Activated naive CD4-positive, alpha-beta T cell treated with anti-CD3 and anti-CD28 coated beads, Interleukin-2, amount 10 ng/mL, durations not matched to agents 7 days and 5 days (primary cell): ENCODE data around the gene MAEA.
A peak's percentile ranks its signal among the peaks of the same experiment; 100 is the strongest.

Experiments
- CTCF ChIA-PET: fragments of 350-600 bp; sonication (Branson Sonifier 250); formaldehyde crosslinking; loops from one replicate; lab custom pipeline; 2021; ENCODE audit warnings: antibody characterized with exemption; lab: Charles Lee
- DNase-seq: peaks from one replicate; pipeline ENCODE4 v3.0.0-alpha.2; 2020
- H3K27ac Mint-ChIP-seq: one replicate; pipeline ENCODE4 v1.8.0; 2021; ENCODE audit warnings: mild to moderate bottlenecking, moderate library complexity, mixed read lengths
- H3K27me3 Mint-ChIP-seq: one replicate; pipeline ENCODE4 v1.8.0; 2021; ENCODE audit warnings: mild to moderate bottlenecking, mixed read lengths
- H3K36me3 Mint-ChIP-seq: one replicate; pipeline ENCODE4 v1.8.0; 2021; ENCODE audit warnings: mixed read lengths
- H3K4me1 Mint-ChIP-seq: one replicate; pipeline ENCODE4 v1.8.0; 2021; ENCODE audit warnings: mixed read lengths
- H3K4me3 Mint-ChIP-seq: one replicate; pipeline ENCODE4 v1.8.0; 2021; ENCODE audit warnings: mild to moderate bottlenecking, moderate library complexity, mixed read lengths
- H3K9me3 Mint-ChIP-seq: one replicate; pipeline ENCODE4 v1.8.0; 2021; ENCODE audit warnings: mixed read lengths

Gene MAEA

DNA sequence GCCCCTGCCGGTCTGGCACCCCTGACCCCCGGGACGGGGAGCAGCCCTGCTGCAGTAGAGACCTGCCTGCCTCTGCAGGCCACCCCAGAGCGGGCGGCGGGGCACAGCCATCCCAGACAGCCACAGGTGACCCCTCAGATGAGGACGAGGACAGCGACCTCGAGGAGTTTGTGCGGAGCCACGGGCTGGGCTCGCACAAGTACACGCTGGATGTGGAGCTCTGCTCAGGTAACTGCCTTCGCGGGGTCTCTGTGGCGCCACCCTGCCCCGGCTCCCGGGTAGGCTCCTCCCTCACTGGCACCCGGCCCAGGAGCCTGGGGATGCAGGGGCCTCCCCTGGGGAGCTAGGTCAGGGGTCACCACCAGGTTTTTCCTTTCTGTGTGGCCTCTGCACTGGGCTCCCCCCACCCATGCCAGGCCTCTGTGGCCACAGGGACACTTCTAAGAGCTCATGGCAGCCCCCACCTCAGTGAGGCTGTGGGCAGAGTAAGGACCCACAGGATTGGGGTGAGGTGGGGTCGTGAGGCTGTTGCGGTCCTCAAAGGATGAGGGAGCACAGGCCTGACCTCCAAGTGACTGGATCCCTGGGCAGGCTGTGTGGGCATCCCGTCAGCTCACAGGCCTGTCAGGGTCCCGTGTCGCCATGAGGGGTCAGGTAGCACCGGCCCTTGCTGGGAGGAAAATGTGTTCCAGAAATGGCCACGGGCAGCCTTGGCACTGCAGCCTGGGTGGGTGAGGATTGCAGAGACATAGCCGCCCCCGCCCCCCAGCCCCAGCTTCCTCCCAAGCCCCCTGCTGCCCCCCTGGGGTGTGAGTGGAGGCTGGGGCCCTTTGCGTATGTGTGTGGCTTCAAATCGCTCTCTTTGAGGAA lies 63.7 kb downstream of the MAEA start:
- H3K9me3 Mint-ChIP-seq, result no peaks in the 10 kb centered on the region

DNA sequence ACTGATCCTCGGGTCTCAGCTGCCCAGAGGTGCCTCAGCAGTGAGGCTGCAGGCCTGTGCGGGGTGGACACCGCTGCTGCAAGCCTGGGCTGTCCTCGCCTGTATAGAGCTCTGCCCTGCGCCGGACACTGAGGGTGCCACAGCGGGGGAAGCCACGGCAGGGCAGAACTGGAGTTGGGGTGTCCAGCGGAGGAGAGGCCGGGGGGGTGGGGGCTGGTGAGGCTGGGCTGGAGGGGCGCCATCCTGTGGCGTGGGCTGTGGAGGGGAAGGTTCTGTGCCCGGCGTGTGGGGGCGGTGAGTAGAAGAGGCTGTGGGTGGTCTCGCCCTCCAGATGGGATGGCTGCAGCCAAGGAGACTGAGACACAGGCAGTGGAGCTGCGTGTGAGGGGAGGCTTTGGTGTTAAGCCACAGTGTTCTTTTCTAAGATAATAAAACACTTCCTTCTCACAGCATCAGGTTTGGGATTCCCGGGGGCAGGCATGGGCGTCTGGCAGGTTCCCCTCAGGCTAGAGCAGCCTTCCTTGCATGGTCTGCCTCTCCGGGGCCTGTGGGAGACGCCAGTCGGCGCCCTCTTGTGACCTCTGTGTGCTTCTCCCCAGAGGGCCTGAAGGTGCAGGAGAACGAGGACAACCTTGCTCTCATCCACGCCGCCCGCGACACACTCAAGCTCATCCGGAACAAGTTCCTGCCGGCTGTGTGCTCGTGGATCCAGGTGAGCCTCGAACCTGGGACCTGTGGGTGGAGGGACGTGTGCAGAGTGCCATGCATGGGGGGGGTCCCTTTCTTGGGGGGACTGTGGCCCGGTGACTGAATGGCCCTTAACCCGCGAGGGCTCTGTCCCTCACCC lies 64.7 kb downstream of the MAEA start:
- CTCF ChIA-PET, result interaction anchor here (1.1 to 3.6 kb wide), 5 partner anchors 11 to 275 kb away, joined by 3 to 17 read pairs (median 6); no protein-coding TSS in a partner anchor
- Mint-ChIP-seq H3K27me3 (no peaks in the 10 kb centered on the region), H3K4me1 (peaks cover 17% of the 10 kb centered on the region), H3K4me3 (no peak overlapping the region), H3K36me3 (peaks cover 6% of the 10 kb centered on the region), H3K27ac (no peak overlapping the region), H3K9me3 (no peaks in the 10 kb centered on the region)
- DNase-seq, result no peak

More for the DNA sequence above, 63.7 kb downstream of the MAEA start:
- H3K27ac Mint-ChIP-seq, result no peak overlapping the region
- H3K27me3 Mint-ChIP-seq, result no peaks in the 10 kb centered on the region
- CTCF ChIA-PET, result interaction anchor here (1.0 to 3.6 kb wide), 8 partner anchors 12 to 279 kb away, joined by 3 to 17 read pairs (median 6); no protein-coding TSS in a partner anchor
- H3K4me1 Mint-ChIP-seq, result peaks cover 25% of the 10 kb centered on the region
- no peak for DNase-seq
- peaks cover 6% of the 10 kb centered on the region for H3K36me3 Mint-ChIP-seq
- no peak overlapping the region for H3K4me3 Mint-ChIP-seq

DNA sequence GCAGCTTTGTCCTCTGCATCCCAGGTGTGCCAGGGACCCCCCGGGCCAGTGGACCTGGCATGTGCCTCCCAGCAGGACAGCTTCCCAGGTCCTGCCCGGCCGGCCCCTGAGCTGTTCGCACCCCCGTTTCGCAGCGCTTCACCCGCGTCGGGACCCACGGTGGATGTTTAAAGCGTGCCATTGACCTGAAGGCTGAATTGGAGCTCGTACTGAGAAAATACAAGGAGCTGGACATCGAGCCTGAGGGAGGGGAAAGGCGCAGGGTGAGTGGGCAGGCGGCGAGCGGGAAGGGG lies 65.2 kb downstream of the MAEA start:
- H3K36me3 Mint-ChIP-seq, result peaks cover 6% of the 10 kb centered on the region
- DNase-seq, result no peak

DNA sequence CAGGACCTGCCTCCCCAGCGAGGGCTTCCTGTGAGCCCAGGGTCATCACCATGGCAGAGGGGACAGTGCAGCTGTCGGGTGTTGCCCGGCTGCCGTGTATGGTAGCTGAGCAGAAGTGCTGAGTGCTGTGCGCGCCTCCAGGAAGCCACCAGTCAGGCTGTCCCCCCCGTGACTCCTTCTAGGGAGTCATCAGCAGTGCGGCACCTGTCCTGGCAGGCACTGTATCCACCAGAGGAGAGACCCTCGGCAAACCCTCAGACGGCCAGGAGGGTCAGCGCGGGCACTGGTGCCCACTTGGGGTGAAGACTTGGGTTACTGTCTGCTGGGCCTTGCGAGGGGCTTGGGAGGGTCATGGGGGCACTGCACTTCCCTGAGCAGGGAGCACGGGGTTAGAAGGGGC lies 65.7 kb downstream of the MAEA start:
- Mint-ChIP-seq H3K4me3 (no peak overlapping the region), H3K27ac (no peak overlapping the region), H3K9me3 (no peaks in the 10 kb centered on the region), H3K4me1 (peaks cover 12% of the 10 kb centered on the region), H3K27me3 (no peaks in the 10 kb centered on the region), H3K36me3 (peaks cover 5% of the 10 kb centered on the region)
- CTCF ChIA-PET, result interaction anchor here (0.6 to 3.6 kb wide), 10 partner anchors 13 to 613 kb away, joined by 3 to 17 read pairs (median 4); partner anchors contain the start of gene MAEA
- DNase-seq, result no peak

More for the DNA sequence above, 65.2 kb downstream of the MAEA start:
- H3K27me3 Mint-ChIP-seq, result no peaks in the 10 kb centered on the region
- no peak overlapping the region for H3K4me3 Mint-ChIP-seq
- no peak overlapping the region for H3K27ac Mint-ChIP-seq
- CTCF ChIA-PET, result interaction anchor here (1.5 to 3.6 kb wide), 6 partner anchors 171 to 613 kb away, joined by 3 to 17 read pairs (median 6); no protein-coding TSS in a partner anchor
- peaks cover 14% of the 10 kb centered on the region for H3K4me1 Mint-ChIP-seq
- H3K9me3 Mint-ChIP-seq, result no peaks in the 10 kb centered on the region

DNA sequence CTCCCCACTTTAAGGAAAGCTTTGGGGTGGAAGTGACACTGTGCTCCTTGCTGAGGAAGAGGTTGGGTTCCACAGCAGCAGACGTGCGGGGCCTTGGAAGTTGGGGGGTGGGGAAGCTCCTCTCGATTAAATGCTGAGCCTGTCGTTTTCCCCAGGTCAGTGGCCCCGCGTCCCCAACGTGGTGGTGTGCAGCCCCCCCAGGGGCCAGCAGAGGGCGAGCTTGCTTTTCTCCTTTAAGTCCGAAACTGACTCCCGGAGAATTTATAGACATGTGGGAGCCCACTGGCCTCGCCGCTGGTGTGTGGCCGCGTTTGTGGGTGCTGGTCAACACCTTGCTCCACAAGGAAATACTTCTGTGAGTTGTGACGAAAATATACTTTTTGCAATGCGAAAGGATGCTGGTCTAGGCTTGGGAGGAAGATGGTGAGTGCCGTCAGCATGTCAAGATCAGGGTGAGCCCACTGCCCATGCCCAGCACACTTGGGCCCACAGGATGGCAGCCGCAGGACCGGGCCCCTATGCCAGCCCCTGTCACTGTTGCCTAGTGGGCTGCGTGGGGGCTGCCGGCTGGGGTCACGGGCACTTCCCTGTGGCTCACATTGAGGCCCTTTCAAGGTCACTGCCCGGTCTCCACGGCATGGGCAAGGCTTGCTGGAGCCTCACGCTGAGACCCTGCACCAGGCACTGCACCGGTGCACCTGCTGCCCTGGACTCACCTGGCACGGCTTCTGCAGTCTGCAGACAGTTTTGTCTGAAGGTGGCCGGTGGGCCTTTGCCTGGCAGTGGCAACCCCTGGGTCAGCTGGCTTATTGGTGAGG lies 66.7 kb downstream of the MAEA start:
- H3K4me1 Mint-ChIP-seq, result peaks cover 6% of the 10 kb centered on the region
- H3K4me3 Mint-ChIP-seq, result no peak overlapping the region
- H3K27ac Mint-ChIP-seq, result no peak overlapping the region
- H3K36me3 Mint-ChIP-seq, result peaks cover 4% of the 10 kb centered on the region
- peak; percentile 56 for DNase-seq
- no peaks in the 10 kb centered on the region for H3K27me3 Mint-ChIP-seq
- H3K9me3 Mint-ChIP-seq, result no peaks in the 10 kb centered on the region
- CTCF ChIA-PET, result interaction anchor here (0.6 to 1.5 kb wide), 12 partner anchors 9 to 614 kb away, joined by 3 to 6 read pairs (median 4); partner anchors contain the start of gene MAEA

DNA sequence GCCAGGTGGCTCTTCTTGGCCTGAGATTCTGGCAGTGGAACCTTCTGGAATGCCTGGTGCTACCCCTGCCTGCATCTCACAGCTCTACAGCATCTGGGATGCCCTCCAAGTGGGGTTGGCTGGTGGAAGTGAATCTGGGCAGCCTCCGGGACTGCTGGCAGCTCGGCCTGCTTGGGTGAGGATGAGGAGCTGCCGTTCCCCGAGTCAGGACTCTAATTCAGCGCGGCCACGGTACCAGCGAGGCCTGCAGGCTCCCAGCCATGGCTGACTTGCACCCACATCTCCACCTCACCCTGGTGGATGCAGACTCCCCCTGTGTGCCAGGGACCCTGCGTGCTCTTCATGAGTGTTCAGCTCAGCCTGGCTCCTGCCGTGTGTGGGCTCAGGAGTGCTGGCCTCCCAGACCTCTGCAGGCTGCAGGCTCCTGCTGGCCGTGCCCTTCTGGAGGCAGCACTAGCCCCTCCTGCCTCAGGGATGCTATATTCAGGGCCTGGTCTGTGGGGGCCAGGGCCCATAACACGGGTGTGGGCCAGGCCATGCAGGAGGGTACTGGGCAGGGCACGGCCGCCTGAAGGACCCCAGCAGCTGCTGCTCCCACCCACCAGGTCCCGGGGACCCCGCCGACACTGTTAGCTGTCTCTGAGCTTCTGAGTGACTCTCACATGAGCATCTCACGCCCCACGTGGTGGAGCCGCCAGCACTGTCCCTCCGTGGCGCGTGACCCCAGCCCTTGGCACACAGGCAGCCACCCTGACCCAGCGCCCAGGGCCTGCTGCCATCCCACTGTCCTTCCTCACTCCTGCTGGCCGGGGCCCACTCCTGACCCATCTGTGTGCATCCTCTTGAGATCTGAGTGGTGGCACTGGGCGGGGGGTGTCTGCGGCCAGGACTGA lies 67.9 kb downstream of the MAEA start:
- Mint-ChIP-seq H3K4me1 (no peaks in the 10 kb centered on the region), H3K36me3 (no peaks in the 10 kb centered on the region), H3K27me3 (no peaks in the 10 kb centered on the region), H3K4me3 (no peak overlapping the region), H3K27ac (no peak overlapping the region), H3K9me3 (no peaks in the 10 kb centered on the region)
- no peak for DNase-seq
- CTCF ChIA-PET, result interaction anchor here (0.5 to 1.2 kb wide), 2 partner anchors 9 to 272 kb away, joined by 3 read pairs; no protein-coding TSS in a partner anchor

DNA sequence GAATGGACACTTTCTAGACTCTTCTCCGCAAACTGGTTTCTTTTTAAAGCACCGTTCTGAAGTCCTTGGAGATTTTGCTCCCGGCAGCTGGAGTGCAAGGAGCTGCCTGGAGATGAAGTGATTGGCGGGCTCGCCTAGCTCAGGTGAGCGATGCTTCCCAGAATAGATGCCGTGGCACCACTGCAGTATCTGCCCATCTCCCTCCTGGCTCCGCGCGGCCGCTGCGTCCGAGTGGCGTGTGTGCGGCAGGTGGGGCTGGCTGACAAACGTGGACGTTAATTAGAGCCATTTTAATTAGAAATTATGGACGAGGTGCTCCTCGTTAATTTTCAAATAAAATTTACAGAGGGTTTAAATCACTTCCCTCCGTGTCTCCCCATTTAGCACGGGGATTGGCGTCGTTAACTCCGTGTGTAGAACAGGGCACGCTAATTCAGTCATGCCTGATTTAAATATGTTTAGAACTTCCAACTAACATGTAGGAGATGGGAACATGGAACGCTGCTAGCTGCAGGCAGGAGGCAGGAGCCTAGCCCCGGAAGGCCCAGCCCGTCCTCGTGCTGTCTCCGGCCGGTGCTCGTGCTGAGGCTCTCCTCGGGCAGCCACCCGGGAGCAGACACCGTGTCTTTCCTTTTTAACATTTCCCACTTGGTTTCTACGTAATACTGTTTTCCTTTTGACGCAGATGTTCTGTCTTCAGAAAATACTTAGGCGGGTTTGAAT lies 68.9 kb downstream of the MAEA start:
- no peak overlapping the region for H3K4me3 Mint-ChIP-seq
- no peaks in the 10 kb centered on the region for H3K9me3 Mint-ChIP-seq
- H3K27ac Mint-ChIP-seq, result no peak overlapping the region
- H3K4me1 Mint-ChIP-seq, result no peaks in the 10 kb centered on the region
- H3K27me3 Mint-ChIP-seq, result no peaks in the 10 kb centered on the region
- CTCF ChIA-PET, result no interaction called here
- DNase-seq, result no peak
- H3K36me3 Mint-ChIP-seq, result no peaks in the 10 kb centered on the region

DNA sequence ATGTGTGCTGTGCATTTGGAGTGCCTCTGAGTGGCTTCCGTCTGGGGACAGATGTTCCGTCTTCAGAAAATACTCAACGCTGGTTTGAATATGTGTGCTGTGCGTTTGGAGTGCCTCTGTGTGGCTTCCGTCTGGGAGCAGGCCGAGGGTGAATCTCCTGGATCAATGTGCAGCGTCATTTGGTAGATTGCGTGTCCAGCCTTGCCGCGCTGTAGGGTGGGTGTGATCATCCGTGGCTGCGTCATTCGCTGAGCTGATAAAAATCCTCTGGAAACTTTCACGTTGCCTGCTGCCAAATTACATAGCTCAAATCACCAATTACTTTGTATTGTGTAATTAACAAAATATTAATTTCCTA lies 69.4 kb downstream of the MAEA start:
- no peaks in the 10 kb centered on the region for H3K9me3 Mint-ChIP-seq
- H3K27me3 Mint-ChIP-seq, result no peaks in the 10 kb centered on the region
- no peak for DNase-seq
- H3K4me1 Mint-ChIP-seq, result no peaks in the 10 kb centered on the region
- no peak overlapping the region for H3K27ac Mint-ChIP-seq
- CTCF ChIA-PET, result no interaction called here
- H3K4me3 Mint-ChIP-seq, result no peak overlapping the region
- no peaks in the 10 kb centered on the region for H3K36me3 Mint-ChIP-seq

DNA sequence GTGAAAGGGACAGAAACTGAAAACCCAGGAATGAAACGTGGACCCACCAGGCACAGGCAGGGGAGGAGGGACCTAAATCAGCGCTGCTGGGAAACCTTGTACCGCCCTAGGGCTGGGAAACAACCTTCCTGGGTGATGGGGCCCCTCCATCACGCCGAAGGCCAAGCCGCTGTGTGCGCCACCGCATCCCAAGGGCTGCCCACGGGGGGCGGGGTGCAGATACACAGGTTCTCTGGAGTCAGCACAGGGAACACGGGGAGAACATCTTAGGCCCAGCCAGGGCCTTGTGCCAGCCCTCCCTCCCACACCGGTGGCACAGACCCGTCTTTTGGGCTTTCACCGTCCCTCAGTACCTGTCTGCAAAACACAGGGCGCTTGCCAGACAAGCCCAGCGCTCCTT lies 70.3 kb downstream of the MAEA start:
- no peak overlapping the region for H3K4me3 Mint-ChIP-seq
- no peaks in the 10 kb centered on the region for H3K36me3 Mint-ChIP-seq
- no peaks in the 10 kb centered on the region for H3K4me1 Mint-ChIP-seq
- H3K27me3 Mint-ChIP-seq, result no peaks in the 10 kb centered on the region
- H3K9me3 Mint-ChIP-seq, result no peaks in the 10 kb centered on the region
- H3K27ac Mint-ChIP-seq, result no peak overlapping the region
- no peak for DNase-seq
- CTCF ChIA-PET, result no interaction called here

DNA sequence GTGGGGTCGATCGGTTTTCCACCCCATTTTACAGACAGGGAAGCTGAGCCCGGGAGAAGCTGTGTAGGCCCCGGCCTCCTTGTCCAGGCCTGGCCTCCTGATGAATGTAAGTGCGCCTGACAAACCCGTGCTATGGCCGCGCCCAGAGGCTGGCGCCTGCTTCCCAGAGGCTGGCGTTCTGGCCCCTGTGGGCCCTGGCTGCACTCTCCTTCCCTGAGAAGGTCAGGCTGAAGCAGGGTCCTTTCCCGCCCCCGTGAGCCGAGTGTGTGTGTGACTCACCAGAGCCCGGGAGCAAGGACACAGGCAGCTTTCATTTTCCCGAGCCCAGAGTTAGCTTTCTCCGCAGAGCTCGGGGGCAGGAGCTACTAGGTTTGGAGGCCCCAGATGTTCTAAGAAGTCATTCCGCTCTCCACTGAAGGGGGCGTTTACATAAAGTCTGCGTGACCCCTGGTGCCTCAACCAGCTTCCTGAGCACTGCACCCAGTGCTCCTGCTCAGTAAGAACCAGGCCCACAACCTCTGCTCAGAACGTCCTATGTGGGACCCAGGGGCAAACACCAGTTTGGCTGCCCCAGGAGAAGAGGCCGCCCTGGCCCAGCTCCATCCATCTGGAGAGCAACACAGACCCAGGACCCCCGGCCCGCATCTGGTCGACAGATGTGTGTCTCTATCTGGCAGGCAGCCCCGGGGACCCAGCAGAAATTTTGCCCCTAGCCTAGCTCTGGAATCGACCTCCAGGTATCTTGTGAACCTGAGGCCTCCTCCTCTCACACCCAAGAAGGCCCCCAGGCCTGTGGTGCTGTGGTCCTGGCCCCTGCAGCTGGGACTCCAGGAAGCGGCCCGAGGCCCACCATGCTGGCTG lies 71.0 kb downstream of the MAEA start:
- Mint-ChIP-seq H3K27me3 (no peaks in the 10 kb centered on the region), H3K4me1 (no peaks in the 10 kb centered on the region), H3K27ac (no peak overlapping the region), H3K9me3 (no peaks in the 10 kb centered on the region), H3K4me3 (no peak overlapping the region), H3K36me3 (no peaks in the 10 kb centered on the region)
- CTCF ChIA-PET, result no interaction called here
- no peak for DNase-seq

DNA sequence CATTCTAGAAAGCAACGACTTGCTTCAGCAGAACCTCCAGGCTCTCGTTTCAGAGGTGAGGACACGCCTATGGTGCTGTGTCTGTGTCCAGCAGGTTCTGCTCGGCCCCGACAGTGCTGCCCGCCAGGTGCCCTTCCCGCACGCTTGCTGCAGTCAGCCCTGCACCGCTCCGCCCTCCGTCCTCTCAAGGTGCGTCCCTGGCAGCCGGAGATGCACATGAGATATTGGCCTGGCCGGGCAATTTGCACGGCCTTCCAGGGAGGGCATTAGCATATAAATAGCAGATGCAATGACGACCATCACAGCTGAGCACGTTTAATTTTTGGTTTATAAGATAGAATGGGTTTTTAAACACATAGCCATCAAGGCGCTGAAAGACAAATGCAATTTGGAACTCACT lies 71.7 kb downstream of the MAEA start:
- no peak for DNase-seq
- CTCF ChIA-PET, result no interaction called here

DNA sequence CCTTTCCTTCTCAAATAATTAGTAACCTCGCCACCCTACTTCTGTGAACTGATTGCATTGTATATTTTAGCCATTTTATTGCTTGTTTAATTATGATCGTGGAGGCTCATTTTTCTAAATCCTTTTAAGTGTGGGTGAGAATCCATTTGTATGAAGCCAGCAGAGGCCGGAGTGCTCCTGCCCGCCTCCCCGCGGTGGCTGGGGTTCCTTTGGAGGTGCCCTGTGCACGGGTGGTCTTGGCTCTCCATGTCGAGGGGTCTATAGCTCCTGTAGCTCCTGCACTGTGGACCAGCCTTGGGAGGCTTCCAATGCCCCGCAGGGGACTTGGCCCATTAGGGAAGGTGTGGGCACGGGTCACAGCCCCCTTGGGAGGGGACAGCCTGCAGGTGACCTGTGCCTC lies 72.4 kb downstream of the MAEA start:
- H3K36me3 Mint-ChIP-seq, result no peaks in the 10 kb centered on the region
- no peak for DNase-seq
- H3K27me3 Mint-ChIP-seq, result no peaks in the 10 kb centered on the region
- no peak overlapping the region for H3K27ac Mint-ChIP-seq
- no peak overlapping the region for H3K4me3 Mint-ChIP-seq
- CTCF ChIA-PET, result no interaction called here
- H3K4me1 Mint-ChIP-seq, result no peaks in the 10 kb centered on the region
- H3K9me3 Mint-ChIP-seq, result no peaks in the 10 kb centered on the region

More for the DNA sequence above, 71.7 kb downstream of the MAEA start:
- no peak overlapping the region for H3K4me3 Mint-ChIP-seq
- H3K27ac Mint-ChIP-seq, result no peak overlapping the region
- no peaks in the 10 kb centered on the region for H3K27me3 Mint-ChIP-seq
- no peaks in the 10 kb centered on the region for H3K36me3 Mint-ChIP-seq
- no peaks in the 10 kb centered on the region for H3K4me1 Mint-ChIP-seq
- no peaks in the 10 kb centered on the region for H3K9me3 Mint-ChIP-seq
